Endothelial cell of umbilical vein (primary cell): Measurements from ENCODE around the gene NCLN. TPM values are rescaled to one million over a fixed set of nuclear protein-coding genes. Genes with fewer than 3 reads are reported as not detected.

Experiments used
- BruUV-seq: library from RNA; stranded (reverse); fragments of 400-500 nt; replicated peaks from 2 replicates; lab custom pipeline; 2021; lab: Mats Ljungman, UMichigan
- CTCF ChIA-PET: fragments of 300-600, 350-600 bp; sonication (Branson Sonifier 250); formaldehyde crosslinking; loops from one replicate; lab custom pipeline; 2021; ENCODE audit warnings: antibody characterized with exemption, inconsistent platforms; lab: Charles Lee
- POLR2A ChIA-PET: fragments of 300-600, 350-600 bp; sonication (Branson Sonifier 250); formaldehyde crosslinking; loops from one replicate; lab custom pipeline; 2021; ENCODE audit warnings: antibody characterized with exemption, inconsistent platforms; lab: Charles Lee
- DNase-seq: peaks from one replicate; pipeline ENCODE4 v3.0.0-alpha.2; 2011; ENCODE audit warnings: low read depth, low spot score
- FAIRE-seq: peaks from 2 replicates; lab custom pipeline; 2011; peaks lifted over from hg19 to GRCh38; lab: Jason Lieb, UNC
- H2AFZ ChIP-seq: 2 replicates; pipeline ENCODE4 v1.6.0; 2012; ENCODE audit warnings: low read depth, low read length, control low read depth, inconsistent platforms
- H3K27ac ChIP-seq: 2 replicates; pipeline ENCODE4 v1.5.1; 2011; ENCODE audit warnings: low read depth, mild to moderate bottlenecking, control low read depth, low read length, moderate library complexity; ENCODE audit not compliant: insufficient read depth
- H3K27me3 ChIP-seq, 2 experiments: 2 replicates each; pipeline versions ENCODE4 v1.6.0 to v1.6.1; 2011; ENCODE audit warnings: low read length in 2 of 2, mixed read lengths in 1 of 2; ENCODE audit not compliant: control insufficient read depth in 2 of 2, insufficient read depth in 2 of 2
- H3K36me3 ChIP-seq, 2 experiments: 2 replicates in 1 of 2; 3 replicates in 1 of 2; pipeline ENCODE4 v1.5.1; 2011; ENCODE audit warnings: low read length in 2 of 2, mild to moderate bottlenecking in 1 of 2, moderate library complexity in 1 of 2; ENCODE audit not compliant: control insufficient read depth in 2 of 2, insufficient read depth in 2 of 2; ENCODE audit errors: extremely low read depth in 1 of 2
- H3K4me1 ChIP-seq: 3 replicates; pipeline ENCODE4 v1.5.1; 2011; ENCODE audit warnings: mild to moderate bottlenecking, low read length; ENCODE audit not compliant: control insufficient read depth, insufficient read depth; ENCODE audit errors: extremely low read depth
- H3K4me2 ChIP-seq: 2 replicates; pipeline ENCODE4 v1.6.1; 2011; ENCODE audit warnings: low read length, control low read depth, mixed read lengths; ENCODE audit not compliant: insufficient read depth
- H3K4me3 ChIP-seq, 3 experiments: fragments of 200-600 bp in 1 of 3; sonication (generic), shearing (Covaris generic) in 1 of 3; replicated peaks in 1 of 3; 2 replicates each; pipeline ENCODE4 v1.5.1; 2011 to 2016; ENCODE audit warnings: control low read depth in 3 of 3, low read length in 3 of 3, mild to moderate bottlenecking in 2 of 3, inconsistent platforms in 1 of 3, low read depth in 1 of 3, moderate library complexity in 1 of 3; ENCODE audit not compliant: insufficient read depth in 1 of 3
- H3K79me2 ChIP-seq: 2 replicates; pipeline ENCODE4 v1.6.0; 2012; ENCODE audit warnings: low read length, inconsistent platforms; ENCODE audit not compliant: control insufficient read depth, insufficient read depth
- H3K9ac ChIP-seq: replicated peaks from 2 replicates; pipeline ENCODE3; 2011; ENCODE audit warnings: low read length, control low read depth; ENCODE audit not compliant: insufficient read depth; ENCODE audit errors: extremely low read depth
- H3K9me1 ChIP-seq: replicated peaks from 3 replicates; pipeline ENCODE4 v1.6.0; 2011; ENCODE audit warnings: mild to moderate bottlenecking, low read length; ENCODE audit not compliant: control insufficient read depth, insufficient read depth; ENCODE audit errors: extremely low read depth
- H3K9me3 ChIP-seq: replicated peaks from 2 replicates; pipeline ENCODE4 v1.5.1; 2012; ENCODE audit warnings: low read length, inconsistent platforms; ENCODE audit not compliant: control insufficient read depth, insufficient read depth
- H4K20me1 ChIP-seq: replicated peaks from 2 replicates; pipeline ENCODE3; 2011; ENCODE audit warnings: mild to moderate bottlenecking, low read length; ENCODE audit not compliant: control insufficient read depth, insufficient read depth; ENCODE audit errors: extremely low read depth
- CTCF ChIP-seq, 2 donors: IDR thresholded peaks; 1 replicate in 1 of 2; 2 replicates in 1 of 2; pipeline ENCODE4 v1.5.1; 2011; ENCODE audit warnings: low read length in 2 of 2, mild to moderate bottlenecking in 2 of 2, moderate library complexity in 2 of 2, control low read depth in 1 of 2, inconsistent platforms in 1 of 2, low read depth in 1 of 2; ENCODE audit not compliant: insufficient read depth in 1 of 2; ENCODE audit errors: extremely low read depth in 1 of 2
- GATA2 ChIP-seq: IDR thresholded peaks from 2 replicates; pipeline ENCODE4 v1.7.0; 2011; ENCODE audit warnings: low read depth, mild to moderate bottlenecking, moderate library complexity, mixed read lengths, low read length; ENCODE audit not compliant: insufficient read length, insufficient read depth
- POLR2A ChIP-seq: IDR thresholded peaks from 2 replicates; pipeline ENCODE4 v1.6.1; 2012; ENCODE audit warnings: low read depth, mild to moderate bottlenecking, control low read depth, low read length
- dilution Hi-C: fragments of 300-500 bp; cut with MboI; formaldehyde crosslinking; loops from one replicate; pipeline ENCODE4 v1.15.0; 2019; ENCODE audit warnings: low sequenced_read_pairs; ENCODE audit not compliant: extremely low pct_ligation_motif_present
- intact Hi-C: fragments of 100-400 bp; cut with micrococcal nuclease; formaldehyde crosslinking; loops from one replicate; pipeline ENCODE4 v1.10.0; 2022
- polyA plus RNA-seq, 4 experiments: library from polyadenylated mRNA; depleted of rRNA in 3 of 4; stranded (reverse) in 3 of 4; unstranded in 1 of 4; fragments of >200 nt; gene quantifications; 2 replicates each; pipeline versions ENCODE4 v1.2.1 to v1.2.3, GENCODE V29; 2011 to 2012; ENCODE audit warnings: missing spikeins in 1 of 4
- total RNA-seq: library from RNA; stranded (reverse); gene quantifications from 2 replicates; pipeline ENCODE4 v1.2.3, GENCODE V29; 2021
- TF ChIP-seq, protein P1 (sequence below): IDR thresholded peaks from 2 replicates; pipeline ENCODE4 v1.6.1; 2011; ENCODE audit not compliant: insufficient read depth, insufficient read length

NCLN gene
- total and polyA plus RNA-seq, 2 donors (not counting 3 experiments of a cell fraction or from before 2014, with no cell fraction given) = 97.2 to 102 TPM

- intact Hi-C loops (loop anchor here (1.0 kb wide), 6 partner anchors 17 to 213 kb away; no protein-coding TSS in a partner anchor), dilution Hi-C loops (no loop called here)
- H3K9me3 ChIP-seq = no peaks in the 10 kb centered on the region
- H3K27ac ChIP-seq = no peak overlapping the region
- peak; percentile 77 for FAIRE-seq
- H4K20me1 ChIP-seq = no peaks in the 10 kb centered on the region
- BruUV-seq = no TSS peak
- H3K4me2 ChIP-seq = no peak overlapping the region
- TF ChIP-seq GATA2 (no peak), POLR2A (no peak), CTCF (IDR thresholded peaks at IDR 0.05; ENCODE audit: extremely low read depth in 1 of 2, insufficient read depth in 1 of 2, low read depth in 1 of 2, low read length in 2 of 2) (peak; percentile 79 to 97)
- TF ChIP-seq, protein P1, sequence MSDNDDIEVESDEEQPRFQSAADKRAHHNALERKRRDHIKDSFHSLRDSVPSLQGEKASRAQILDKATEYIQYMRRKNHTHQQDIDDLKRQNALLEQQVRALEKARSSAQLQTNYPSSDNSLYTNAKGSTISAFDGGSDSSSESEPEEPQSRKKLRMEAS = no peak
- H3K9ac ChIP-seq = no peak overlapping the region
- no peaks in the 10 kb centered on the region for H3K9me1 ChIP-seq
- no peak overlapping the region for H3K4me3 ChIP-seq
- ChIA-PET POLR2A (no interaction called here), CTCF (interaction anchor here (0.6 to 10.1 kb wide), 6 partner anchors 19 to 208 kb away, joined by 3 to 177 read pairs (median 3); no protein-coding TSS in a partner anchor)
- peaks cover 6% of the 10 kb centered on the region for H3K4me1 ChIP-seq
- H3K27me3 ChIP-seq = no peaks in the 10 kb centered on the region
- H3K36me3 ChIP-seq = no peaks in the 10 kb centered on the region
- no peaks in the 10 kb centered on the region for H3K79me2 ChIP-seq
- peak; percentile 54 for DNase-seq
- H2AFZ ChIP-seq = no peak overlapping the region
These were observed 22.4 kb upstream of the NCLN start for GRCh38 chr19:3163230-3163886.
